ENCODE data around the gene SENP3.
"Not testable (repeated sequence)": the region's sequence is repeated elsewhere in the genome, so short reads cannot be mapped to it uniquely, and the experiment has no call there.

The SENP3 gene

GRCh38 chr17:7593296-7593695, 31.6 kb downstream of the SENP3 start:
- in situ Hi-C loops (cut with HindIII; ENCODE audit: low sequenced_read_pairs) = no loop called here
- H3K4me3 ChIP-seq (ENCODE audit: low read depth, low read length) = no peak overlapping the region
- DNase-seq (ENCODE audit: low read depth) = no peak
- no peak for TF ChIP-seq CTCF (IDR thresholded peaks at IDR 0.05; ENCODE audit: low read depth, low read length, missing control alignments)

GRCh38 chr17:7597561-7597960, 35.8 kb downstream of the SENP3 start:
- DNase-seq (ENCODE audit: low read depth); in situ Hi-C loops (cut with HindIII; ENCODE audit: low sequenced_read_pairs); H3K4me3 ChIP-seq (ENCODE audit: low read depth, low read length): not testable (repeated sequence)

- DNase-seq (ENCODE audit: low read depth) = no peak
- in situ Hi-C loops (cut with HindIII; ENCODE audit: low sequenced_read_pairs) = no loop called here
- no peak overlapping the region for H3K4me3 ChIP-seq (ENCODE audit: low read depth, low read length)
- no peak for TF ChIP-seq CTCF (IDR thresholded peaks at IDR 0.05; ENCODE audit: low read depth, low read length, missing control alignments)
Measured at GRCh38 chr17:7606280-7606679, 44.6 kb downstream of the SENP3 start.

- no peak for TF ChIP-seq CTCF (IDR thresholded peaks at IDR 0.05; ENCODE audit: low read depth, low read length, missing control alignments)
- in situ Hi-C loops (cut with HindIII; ENCODE audit: low sequenced_read_pairs) = no loop called here
Measured at GRCh38 chr17:7610641-7611040, 48.9 kb downstream of the SENP3 start.

GRCh38 chr17:7611635-7612293, 50.0 kb downstream of the SENP3 start:
- no peak for DNase-seq (ENCODE audit: low read depth)
- no peak for TF ChIP-seq CTCF (IDR thresholded peaks at IDR 0.05; ENCODE audit: low read depth, low read length, missing control alignments)
- peak overlapping the region; percentile 10 for H3K4me3 ChIP-seq (ENCODE audit: low read depth, low read length)
- in situ Hi-C loops (cut with HindIII; ENCODE audit: low sequenced_read_pairs) = no loop called here

More at GRCh38 chr17:7610641-7611040, 48.9 kb downstream of the SENP3 start:
- no peak for DNase-seq (ENCODE audit: low read depth)
- no peak overlapping the region for H3K4me3 ChIP-seq (ENCODE audit: low read depth, low read length)

GRCh38 chr17:7612294-7612640, 50.5 kb downstream of the SENP3 start:
- in situ Hi-C loops (cut with HindIII; ENCODE audit: low sequenced_read_pairs) = no loop called here
- peak overlapping the region; percentile 10 for H3K4me3 ChIP-seq (ENCODE audit: low read depth, low read length)
- no peak for TF ChIP-seq CTCF (IDR thresholded peaks at IDR 0.05; ENCODE audit: low read depth, low read length, missing control alignments)
- no peak for DNase-seq (ENCODE audit: low read depth)

GRCh38 chr17:7613769-7614424, 52.2 kb downstream of the SENP3 start:
- peak; percentile 5 for TF ChIP-seq CTCF (IDR thresholded peaks at IDR 0.05; ENCODE audit: low read depth, low read length, missing control alignments)
- in situ Hi-C loops (cut with HindIII; ENCODE audit: low sequenced_read_pairs) = no loop called here
- peak overlapping the region; percentile 90 for H3K4me3 ChIP-seq (ENCODE audit: low read depth, low read length)
- no peak for DNase-seq (ENCODE audit: low read depth)

Data from astrocyte of the cerebellum (primary cell).